NT2/D1 (cell line): Measurements from ENCODE around the gene FBRSL1.

Source experiments
- DNase-seq: peaks from one replicate; pipeline ENCODE4 v3.0.0-alpha.2; 2011; ENCODE audit warnings: low read depth, low spot score
- H3K27me3 ChIP-seq: 2 replicates; pipeline ENCODE4 v1.6.0; 2011; ENCODE audit warnings: mild to moderate bottlenecking; ENCODE audit not compliant: insufficient read length, insufficient read depth
- H3K36me3 ChIP-seq: 2 replicates; pipeline ENCODE4 v1.6.1; 2011; ENCODE audit warnings: mild to moderate bottlenecking, low read length, mixed read lengths; ENCODE audit not compliant: insufficient read depth, insufficient read length
- H3K4me1 ChIP-seq: 2 replicates; pipeline ENCODE4 v1.5.1; 2011; ENCODE audit not compliant: insufficient read depth, insufficient read length
- H3K4me3 ChIP-seq: 2 replicates; pipeline ENCODE4 v1.5.1; 2011; ENCODE audit warnings: low read depth; ENCODE audit not compliant: insufficient read length
- H3K9ac ChIP-seq: 2 replicates; pipeline ENCODE4 v1.6.0; 2011; ENCODE audit warnings: low read depth; ENCODE audit not compliant: insufficient read length
- H3K9me3 ChIP-seq: 2 replicates; pipeline ENCODE4 v1.5.1; 2011; ENCODE audit warnings: mild to moderate bottlenecking, low read length; ENCODE audit not compliant: insufficient read depth
- SUZ12 ChIP-seq: IDR thresholded peaks from 2 replicates; pipeline ENCODE4 v1.6.1; 2011; ENCODE audit not compliant: insufficient read length, insufficient read depth; ENCODE audit errors: extremely low read depth
- YY1 ChIP-seq: IDR thresholded peaks from 2 replicates; pipeline ENCODE4 v1.6.1; 2011; ENCODE audit not compliant: insufficient read length, insufficient read depth
- ZNF274 ChIP-seq: IDR thresholded peaks from 2 replicates; pipeline ENCODE4 v1.6.1; 2011; ENCODE audit warnings: mild to moderate bottlenecking, low read depth, low read length

FBRSL1 gene

DNA sequence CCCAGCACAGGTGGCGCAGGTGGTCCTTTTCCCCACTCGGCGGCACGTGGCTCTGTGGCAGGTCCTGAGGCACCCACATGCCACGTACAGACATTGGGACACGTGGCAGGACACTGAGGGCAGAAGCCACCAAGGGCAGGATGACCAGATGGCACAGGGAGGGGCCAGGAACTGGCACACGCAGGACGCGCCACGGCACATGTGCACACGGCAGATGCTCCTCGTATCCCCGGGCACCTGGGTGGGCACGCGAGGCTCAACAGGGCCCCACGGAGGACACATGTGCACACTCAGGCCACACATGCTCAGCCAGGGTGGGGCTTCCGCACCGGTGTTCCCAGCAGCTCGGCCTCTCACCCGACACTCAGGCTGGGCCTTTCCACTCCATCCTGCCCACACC is 52.0 kb downstream of the FBRSL1 start:
- Histone ChIP-seq H3K9ac (no peak overlapping the region), H3K27me3 (peaks cover 91% of the 10 kb centered on the region), H3K36me3 (no peaks in the 10 kb centered on the region), H3K4me1 (peaks cover 9% of the 10 kb centered on the region), H3K4me3 (no peak overlapping the region), H3K9me3 (peaks cover 11% of the 10 kb centered on the region; the same call in 1 of the 2 replicates)
- TF ChIP-seq SUZ12 (no peak), ZNF274 (no peak), YY1 (no peak)
- no peak for DNase-seq

DNA sequence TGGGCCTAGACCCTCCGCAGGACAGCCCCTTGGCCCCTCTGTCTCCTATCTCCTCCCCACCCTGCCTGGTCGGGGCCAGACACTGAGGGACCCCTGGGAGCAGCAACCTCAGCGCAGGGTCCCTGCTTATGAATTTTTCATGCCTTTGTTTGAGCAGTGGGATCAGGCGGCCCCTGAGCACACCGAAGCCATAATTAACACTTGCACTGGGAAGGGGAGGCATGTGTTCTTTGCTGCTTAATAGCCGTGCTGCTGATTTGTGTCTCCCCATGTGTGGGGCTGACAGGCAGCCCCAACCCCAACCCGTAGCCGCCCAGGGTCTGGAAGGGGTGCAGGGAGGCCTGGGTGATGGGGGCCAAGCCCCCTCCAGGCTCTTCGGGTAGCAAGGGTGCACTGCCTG is 52.7 kb downstream of the FBRSL1 start:
- Histone ChIP-seq H3K27me3 (peaks cover 91% of the 10 kb centered on the region), H3K4me1 (peaks cover 9% of the 10 kb centered on the region), H3K4me3 (no peak overlapping the region), H3K9me3 (peaks cover 4% of the 10 kb centered on the region; the same call in 1 of the 2 replicates), H3K9ac (no peak overlapping the region), H3K36me3 (no peaks in the 10 kb centered on the region)
- no peak for TF ChIP-seq SUZ12
- TF ChIP-seq ZNF274, result no peak
- TF ChIP-seq YY1, result no peak
- no peak for DNase-seq

GRCh38 chr12:132543298-132544079 is 53.5 kb downstream of the FBRSL1 start:
- peaks cover under 1% of the 10 kb centered on the region for H3K36me3 ChIP-seq

DNA sequence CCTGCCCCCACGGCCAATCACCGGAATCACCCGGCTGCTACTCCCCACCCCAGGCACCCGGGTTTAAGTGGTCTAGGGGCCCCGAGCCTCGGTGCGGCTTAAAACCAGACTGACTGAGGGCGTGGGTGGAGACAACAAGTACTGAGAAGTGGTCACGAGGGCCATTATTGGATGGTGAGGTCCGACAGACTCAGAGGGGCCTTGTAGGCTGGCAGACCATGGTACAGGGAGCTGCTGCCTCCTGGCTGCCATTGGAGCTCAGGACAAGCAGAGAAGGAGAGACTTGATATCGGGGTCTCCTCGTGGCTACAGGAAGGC is 54.1 kb downstream of the FBRSL1 start:
- TF ChIP-seq SUZ12 (no peak), YY1 (no peak), ZNF274 (no peak)
- no peaks in the 10 kb centered on the region for H3K9me3 ChIP-seq
- peaks cover 5% of the 10 kb centered on the region for H3K36me3 ChIP-seq
- no peak overlapping the region for H3K9ac ChIP-seq
- H3K4me1 ChIP-seq, result peaks cover 9% of the 10 kb centered on the region
- no peak for DNase-seq
- no peak overlapping the region for H3K4me3 ChIP-seq
- peaks cover 90% of the 10 kb centered on the region for H3K27me3 ChIP-seq

More at GRCh38 chr12:132543298-132544079, 53.5 kb downstream of the FBRSL1 start:
- TF ChIP-seq ZNF274 (no peak), YY1 (no peak), SUZ12 (no peak)
- H3K9ac ChIP-seq, result no peak overlapping the region
- no peak overlapping the region for H3K4me3 ChIP-seq
- peaks cover 9% of the 10 kb centered on the region for H3K4me1 ChIP-seq
- no peak for DNase-seq
- peaks cover 91% of the 10 kb centered on the region for H3K27me3 ChIP-seq
- no peaks in the 10 kb centered on the region for H3K9me3 ChIP-seq

DNA sequence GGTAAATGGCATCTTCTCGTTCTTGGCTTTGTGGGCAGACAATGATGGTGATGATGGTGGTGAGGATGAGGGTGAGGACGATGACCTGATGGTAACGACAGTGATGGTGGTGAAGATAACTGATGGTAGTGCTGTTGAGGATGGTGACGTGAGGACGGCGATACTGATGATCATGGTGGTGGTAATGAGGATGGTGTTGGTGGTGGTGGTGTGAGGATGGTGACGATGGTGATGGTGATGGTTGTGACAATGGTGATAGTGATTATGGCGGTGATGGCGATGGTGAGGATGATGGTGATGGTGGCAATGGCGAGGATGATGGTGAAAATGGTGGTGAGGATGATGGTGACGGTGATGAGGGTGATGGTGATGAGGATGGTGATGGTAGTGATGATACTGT is 54.5 kb downstream of the FBRSL1 start:
- peaks cover 93% of the 10 kb centered on the region for H3K27me3 ChIP-seq

DNA sequence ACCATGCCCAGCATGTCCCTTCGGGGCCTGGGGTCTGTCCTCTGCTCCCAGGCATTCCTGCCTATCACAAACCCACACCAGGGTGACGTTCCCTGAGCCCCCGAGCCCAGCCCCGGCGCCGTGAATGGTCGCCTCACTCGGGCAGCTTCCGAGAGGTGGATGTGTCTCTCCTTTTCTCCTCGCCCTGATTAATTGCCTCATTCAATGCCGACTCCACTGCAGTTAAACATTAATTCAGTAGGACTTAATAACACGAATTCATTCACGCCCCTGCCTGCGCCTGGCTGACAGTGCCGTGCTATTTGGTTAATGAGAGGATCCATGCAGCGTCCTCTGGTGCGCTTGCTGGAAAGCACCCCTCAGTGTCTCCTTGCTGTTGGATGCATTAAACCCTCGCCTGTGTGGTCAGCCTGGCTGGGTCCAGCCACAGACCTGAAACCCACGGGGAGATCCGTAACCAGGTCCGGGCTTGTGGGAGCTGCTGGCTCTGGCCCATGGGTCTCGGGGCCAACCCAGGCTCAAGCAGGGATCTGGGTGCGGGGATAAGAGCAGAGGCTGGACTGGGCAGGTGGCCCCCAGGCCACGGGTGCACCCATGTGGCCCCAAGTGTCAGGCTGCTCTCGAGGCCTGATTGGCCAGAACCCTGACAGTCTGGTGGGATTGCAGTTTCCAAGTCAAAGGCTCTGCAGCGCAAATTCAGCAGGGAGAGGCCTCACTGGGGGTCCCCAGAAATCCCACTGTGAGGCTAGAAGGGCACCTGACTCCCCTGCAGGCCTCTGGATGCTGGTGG is 55.4 kb downstream of the FBRSL1 start:
- TF ChIP-seq YY1 (no peak), ZNF274 (no peak), SUZ12 (no peak)
- no peak for DNase-seq

More for the DNA sequence above, 54.5 kb downstream of the FBRSL1 start:
- Histone ChIP-seq H3K4me3 (no peak overlapping the region), H3K9me3 (no peaks in the 10 kb centered on the region), H3K9ac (no peak overlapping the region), H3K36me3 (peaks cover 5% of the 10 kb centered on the region), H3K4me1 (peaks cover 10% of the 10 kb centered on the region)
- no peak for DNase-seq
- TF ChIP-seq YY1, result no peak
- TF ChIP-seq SUZ12, result no peak
- no peak for TF ChIP-seq ZNF274

GRCh38 chr12:132545955-132546354 is 56.0 kb downstream of the FBRSL1 start:
- H3K4me3 ChIP-seq, result no peak overlapping the region
- no peak for TF ChIP-seq ZNF274
- TF ChIP-seq YY1, result no peak
- TF ChIP-seq SUZ12, result no peak
- no peak for DNase-seq
- no peaks in the 10 kb centered on the region for H3K9me3 ChIP-seq
- H3K4me1 ChIP-seq, result peaks cover 20% of the 10 kb centered on the region
- peaks cover 5% of the 10 kb centered on the region for H3K36me3 ChIP-seq
- no peak overlapping the region for H3K9ac ChIP-seq
- H3K27me3 ChIP-seq, result peaks cover 99% of the 10 kb centered on the region

More for the DNA sequence above, 55.4 kb downstream of the FBRSL1 start:
- H3K27me3 ChIP-seq, result peaks cover 99% of the 10 kb centered on the region
- no peaks in the 10 kb centered on the region for H3K9me3 ChIP-seq
- H3K4me3 ChIP-seq, result no peak overlapping the region
- H3K4me1 ChIP-seq, result peaks cover 15% of the 10 kb centered on the region
- no peak overlapping the region for H3K9ac ChIP-seq
- peaks cover 5% of the 10 kb centered on the region for H3K36me3 ChIP-seq
